ENCODE data around the gene ARPP21. TPM values are rescaled to one million over a fixed set of nuclear protein-coding genes. Genes with fewer than 3 reads are reported as not detected.

ARPP21 gene
- total and polyA plus RNA-seq, 2 donors (not counting 3 experiments of a cell fraction or from before 2014, with no cell fraction given): not detected

DNA sequence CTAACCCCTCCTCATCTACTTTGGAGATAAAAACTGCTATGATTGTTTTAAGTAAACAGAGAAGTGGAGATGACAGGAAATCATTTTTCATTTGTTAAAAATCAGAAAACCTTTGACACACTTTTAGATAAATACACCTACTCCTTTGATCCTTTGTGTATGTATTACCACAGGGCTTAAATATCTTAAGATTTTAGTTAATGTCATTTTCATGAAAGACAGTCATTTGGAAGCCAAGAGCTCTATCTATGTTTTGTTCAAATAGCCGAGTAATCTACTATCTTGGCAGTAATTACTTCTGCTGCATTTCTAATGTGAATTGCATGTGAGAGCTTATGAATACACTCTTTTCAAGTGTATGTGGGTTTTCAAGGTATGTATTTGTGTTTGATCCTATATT is 2.0 kb downstream of the ARPP21 start:
- no peak overlapping the region for H3K27ac ChIP-seq (ENCODE audit: insufficient read depth, low read depth, low read length)
- CTCF ChIA-PET: interaction anchor here (1.6 kb wide), 1 partner anchor 8 kb away, joined by 8 read pairs; no protein-coding TSS in a partner anchor
- POLR2A ChIA-PET: interaction anchor here (0.7 kb wide), 1 partner anchor 8 kb away, joined by 3 read pairs; no protein-coding TSS in a partner anchor
- H3K36me3 ChIP-seq (ENCODE audit: control insufficient read depth in 2 of 2, extremely low read depth in 1 of 2, insufficient read depth in 2 of 2, low read length in 2 of 2): no peaks in the 10 kb centered on the region
- no peaks in the 10 kb centered on the region for H3K9me3 ChIP-seq (replicated peaks; ENCODE audit: control insufficient read depth, insufficient read depth, low read length)
- no peak overlapping the region for H3K4me2 ChIP-seq (ENCODE audit: insufficient read depth, low read length)
- no peaks in the 10 kb centered on the region for H4K20me1 ChIP-seq (replicated peaks; ENCODE audit: control insufficient read depth, extremely low read depth, insufficient read depth, low read length)
- FAIRE-seq: no peak
- H3K79me2 ChIP-seq (ENCODE audit: control insufficient read depth, insufficient read depth, low read length): no peaks in the 10 kb centered on the region
- no peak overlapping the region for H3K9ac ChIP-seq (replicated peaks; ENCODE audit: extremely low read depth, insufficient read depth, low read length)
- no peaks in the 10 kb centered on the region for H3K9me1 ChIP-seq (replicated peaks; ENCODE audit: control insufficient read depth, extremely low read depth, insufficient read depth, low read length)
- dilution Hi-C loops (cut with MboI; ENCODE audit: extremely low pct_ligation_motif_present, low sequenced_read_pairs): no loop called here
- no peak overlapping the region for H2AFZ ChIP-seq (ENCODE audit: low read depth, low read length)
- intact Hi-C loops (cut with micrococcal nuclease): no loop called here
- no TSS peak for BruUV-seq (replicated peaks)
- H3K27me3 ChIP-seq (ENCODE audit: control insufficient read depth in 2 of 2, insufficient read depth in 2 of 2, low read length in 2 of 2): peaks cover 25 to 46% of the 10 kb centered on the region in 2 experiments
- no peak overlapping the region for H3K4me3 ChIP-seq (replicated peaks in 1 of 3; ENCODE audit: insufficient read depth in 1 of 3, low read depth in 1 of 3, low read length in 3 of 3)
- peaks cover 6% of the 10 kb centered on the region for H3K4me1 ChIP-seq (ENCODE audit: control insufficient read depth, extremely low read depth, insufficient read depth, low read length)
- DNase-seq (ENCODE audit: low read depth, low spot score): no peak
- TF ChIP-seq GATA2 (IDR thresholded peaks at IDR 0.05; ENCODE audit: insufficient read depth, insufficient read length, low read depth, low read length): no peak
- no peak for TF ChIP-seq JUN (IDR thresholded peaks at IDR 0.05; ENCODE audit: borderline replicate concordance, insufficient read depth, insufficient read length, low read depth)
- no peak for TF ChIP-seq FOS (IDR thresholded peaks at IDR 0.05; ENCODE audit: borderline replicate concordance, insufficient read depth, low read length)
- no peak for TF ChIP-seq POLR2AphosphoS5 (IDR thresholded peaks at IDR 0.05; ENCODE audit: insufficient read depth, low read depth, low read length)
- TF ChIP-seq, protein P1, sequence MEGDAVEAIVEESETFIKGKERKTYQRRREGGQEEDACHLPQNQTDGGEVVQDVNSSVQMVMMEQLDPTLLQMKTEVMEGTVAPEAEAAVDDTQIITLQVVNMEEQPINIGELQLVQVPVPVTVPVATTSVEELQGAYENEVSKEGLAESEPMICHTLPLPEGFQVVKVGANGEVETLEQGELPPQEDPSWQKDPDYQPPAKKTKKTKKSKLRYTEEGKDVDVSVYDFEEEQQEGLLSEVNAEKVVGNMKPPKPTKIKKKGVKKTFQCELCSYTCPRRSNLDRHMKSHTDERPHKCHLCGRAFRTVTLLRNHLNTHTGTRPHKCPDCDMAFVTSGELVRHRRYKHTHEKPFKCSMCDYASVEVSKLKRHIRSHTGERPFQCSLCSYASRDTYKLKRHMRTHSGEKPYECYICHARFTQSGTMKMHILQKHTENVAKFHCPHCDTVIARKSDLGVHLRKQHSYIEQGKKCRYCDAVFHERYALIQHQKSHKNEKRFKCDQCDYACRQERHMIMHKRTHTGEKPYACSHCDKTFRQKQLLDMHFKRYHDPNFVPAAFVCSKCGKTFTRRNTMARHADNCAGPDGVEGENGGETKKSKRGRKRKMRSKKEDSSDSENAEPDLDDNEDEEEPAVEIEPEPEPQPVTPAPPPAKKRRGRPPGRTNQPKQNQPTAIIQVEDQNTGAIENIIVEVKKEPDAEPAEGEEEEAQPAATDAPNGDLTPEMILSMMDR (IDR thresholded peaks at IDR 0.05; ENCODE audit: extremely low read depth in 1 of 2, insufficient read depth in 1 of 2, low read depth in 1 of 2, low read length in 2 of 2): no peak
- no peak for TF ChIP-seq POLR2A (IDR thresholded peaks at IDR 0.05; ENCODE audit: low read depth, low read length)
- TF ChIP-seq, protein P2, sequence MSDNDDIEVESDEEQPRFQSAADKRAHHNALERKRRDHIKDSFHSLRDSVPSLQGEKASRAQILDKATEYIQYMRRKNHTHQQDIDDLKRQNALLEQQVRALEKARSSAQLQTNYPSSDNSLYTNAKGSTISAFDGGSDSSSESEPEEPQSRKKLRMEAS (IDR thresholded peaks at IDR 0.05; ENCODE audit: insufficient read depth, insufficient read length): no peak
- no peak for TF ChIP-seq EZH2 (IDR thresholded peaks at IDR 0.05; ENCODE audit: borderline replicate concordance, low read depth, low read length, severe bottlenecking)
- no peak for TF ChIP-seq MYC (IDR thresholded peaks at IDR 0.05; ENCODE audit: low read depth, low read length)

Data from endothelial cell of umbilical vein (primary cell).